SK-N-SH (cell line): ENCODE data around the gene NCAPH2. TPM values are rescaled to one million over a fixed set of nuclear protein-coding genes. Genes with fewer than 3 reads are reported as not detected.

ENCODE experiments used
- CTCF ChIA-PET: fragments of 300-600, 350-600 bp; formaldehyde crosslinking; extraction: SDS; loops from one replicate; lab custom pipeline; 2021; lab: Yijun Ruan, JAX
- POLR2A ChIA-PET: fragments of 350-600 bp; sonication (Branson Sonifier 250); formaldehyde crosslinking; extraction: SDS; loops from one replicate; lab custom pipeline; 2020; ENCODE audit warnings: antibody characterized with exemption, inconsistent platforms; lab: Yijun Ruan, JAX
- DNase-seq: peaks from one replicate; pipeline ENCODE4 v3.0.0; 2012
- H2AFZ ChIP-seq: fragments of 200-600 bp; sonication (generic); 2 replicates; pipeline ENCODE4 v1.8.1; 2016; ENCODE audit warnings: antibody characterized with exemption, mild to moderate bottlenecking, low read depth
- H3F3A ChIP-seq: fragments of 200-600 bp; sonication (generic); replicated peaks from 2 replicates; pipeline ENCODE3; 2016; ENCODE audit warnings: antibody characterized with exemption, mild to moderate bottlenecking; ENCODE audit not compliant: insufficient read depth
- H3K27ac ChIP-seq, 2 experiments: fragments of 200-500 bp in 1 of 2; fragments of 200-600 bp in 1 of 2; sonication (Bioruptor generic) in 1 of 2; sonication (generic), shearing (Covaris generic) in 1 of 2; 2 replicates each; pipeline versions ENCODE4 v1.5.1 to v1.6.1; 2014 to 2016; ENCODE audit warnings: low read depth in 2 of 2, inconsistent platforms in 1 of 2, low read length in 1 of 2, mild to moderate bottlenecking in 1 of 2, mixed read lengths in 1 of 2
- H3K27me3 ChIP-seq: fragments of 200-600 bp; sonication (generic), shearing (Covaris generic); 2 replicates; pipeline ENCODE4 v1.6.1; 2016; ENCODE audit warnings: mixed run types; ENCODE audit not compliant: insufficient read depth
- H3K36me3 ChIP-seq, 2 experiments: fragments of 200-500 bp in 1 of 2; fragments of 200-600 bp in 1 of 2; sonication (Bioruptor generic) in 1 of 2; sonication (generic) in 1 of 2; replicated peaks in 1 of 2; 2 replicates each; pipeline versions ENCODE3 to v1.5.1; 2014 to 2016; ENCODE audit warnings: low read length in 1 of 2, mild to moderate bottlenecking in 1 of 2; ENCODE audit not compliant: insufficient read depth in 2 of 2, control insufficient read depth in 1 of 2
- H3K4me1 ChIP-seq, 2 experiments: fragments of 200-500 bp in 1 of 2; fragments of 200-600 bp in 1 of 2; sonication (Bioruptor generic) in 1 of 2; sonication (generic), shearing (Covaris generic) in 1 of 2; 2 replicates each; pipeline versions ENCODE4 v1.5.1 to v1.6.1; 2014 to 2016; ENCODE audit warnings: low read depth in 1 of 2, low read length in 1 of 2, mixed run types in 1 of 2; ENCODE audit not compliant: insufficient read depth in 2 of 2, control insufficient read depth in 1 of 2
- H3K4me2 ChIP-seq: fragments of 200-600 bp; sonication (generic), shearing (Covaris generic); 2 replicates; pipeline ENCODE4 v1.6.1; 2017; ENCODE audit warnings: mixed run types
- H3K4me3 ChIP-seq, 2 experiments: fragments of 200-500 bp in 1 of 2; fragments of 200-600 bp in 1 of 2; sonication (Bioruptor generic) in 1 of 2; sonication (generic), shearing (Covaris generic) in 1 of 2; 2 replicates each; pipeline versions ENCODE4 v1.5.1 to v1.8.1; 2014 to 2016; ENCODE audit warnings: low read depth in 2 of 2, inconsistent platforms in 1 of 2, low read length in 1 of 2, mild to moderate bottlenecking in 1 of 2, mixed read lengths in 1 of 2, moderate library complexity in 1 of 2
- H3K79me2 ChIP-seq: fragments of 200-600 bp; sonication (generic); 2 replicates; pipeline ENCODE4 v1.8.1; 2017; ENCODE audit warnings: mild to moderate bottlenecking; ENCODE audit not compliant: insufficient read depth
- H3K9ac ChIP-seq: fragments of 200-600 bp; sonication (generic); 2 replicates; pipeline ENCODE4 v1.6.1; 2017; ENCODE audit warnings: mixed run types
- H3K9me2 ChIP-seq: fragments of 200-600 bp; sonication (generic); 2 replicates; pipeline ENCODE4 v1.6.1; 2017; ENCODE audit warnings: mixed run types
- H3K9me3 ChIP-seq: fragments of 200-600 bp; sonication (generic); 2 replicates; pipeline ENCODE4 v1.6.1; 2017; ENCODE audit warnings: mixed run types, mild to moderate bottlenecking, moderate library complexity
- H4K20me1 ChIP-seq: fragments of 200-600 bp; sonication (generic); 2 replicates; pipeline ENCODE4 v1.6.1; 2017; ENCODE audit warnings: mild to moderate bottlenecking, mixed run types; ENCODE audit not compliant: insufficient read depth
- CHD2 ChIP-seq: fragments of 150-350 bp; IDR thresholded peaks from 2 replicates; pipeline ENCODE4 v1.6.1; 2018; ENCODE audit warnings: low read length; ENCODE audit not compliant: partially characterized antibody
- ELF1 ChIP-seq: IDR thresholded peaks from 2 replicates; pipeline ENCODE4 v1.4.0; 2012
- EP300 ChIP-seq, 2 experiments: IDR thresholded peaks; 2 replicates each; pipeline versions ENCODE4 v1.4.0 to v1.6.1; 2012; ENCODE audit warnings: borderline replicate concordance in 1 of 2, low read depth in 1 of 2, low read length in 1 of 2
- EZH2phosphoT487 ChIP-seq: fragments of 200-600 bp; sonication (generic); IDR thresholded peaks from 2 replicates; pipeline ENCODE4 v1.6.1; 2017; ENCODE audit warnings: low read depth, mixed run types, mild to moderate bottlenecking, antibody characterized with exemption, moderate library complexity, borderline replicate concordance
- FOSL2 ChIP-seq: IDR thresholded peaks from 2 replicates; pipeline ENCODE4 v1.4.0; 2012; ENCODE audit warnings: low read depth, mild to moderate bottlenecking, moderate library complexity, borderline replicate concordance
- FOXJ3 ChIP-seq: sonication (generic); formaldehyde crosslinking; IDR thresholded peaks from 2 replicates; pipeline ENCODE4 v1.5.1; 2020; ENCODE audit warnings: mild to moderate bottlenecking, missing genetic modification reagents
- FOXM1 ChIP-seq: IDR thresholded peaks from 2 replicates; pipeline ENCODE4 v1.4.0; 2012; ENCODE audit warnings: low read depth, mild to moderate bottlenecking
- GATA2 ChIP-seq: sonication (generic); formaldehyde crosslinking; IDR thresholded peaks from 2 replicates; pipeline ENCODE4 v1.5.0; 2020; ENCODE audit warnings: mild to moderate bottlenecking, missing genetic modification reagents
- JUND ChIP-seq: IDR thresholded peaks from 2 replicates; pipeline ENCODE4 v1.4.0; 2012
- MEF2A ChIP-seq: IDR thresholded peaks from 2 replicates; pipeline ENCODE4 v1.4.0; 2012; ENCODE audit warnings: low read depth, borderline replicate concordance
- MXI1 ChIP-seq: IDR thresholded peaks from 2 replicates; pipeline ENCODE4 v1.6.1; 2012; ENCODE audit warnings: mild to moderate bottlenecking, low read depth, low read length, improper control_type of control experiment
- NFIC ChIP-seq: IDR thresholded peaks from 2 replicates; pipeline ENCODE4 v1.4.0; 2012; ENCODE audit warnings: borderline replicate concordance
- POLR2AphosphoS5 ChIP-seq: IDR thresholded peaks from 2 replicates; pipeline ENCODE4 v1.6.1; 2012; ENCODE audit warnings: low read depth, low read length
- RAD21 ChIP-seq: IDR thresholded peaks from 2 replicates; pipeline ENCODE4 v1.6.1; 2012; ENCODE audit warnings: mild to moderate bottlenecking, low read length
- RFX5 ChIP-seq: IDR thresholded peaks from 2 replicates; pipeline ENCODE4 v1.6.1; 2012; ENCODE audit warnings: mild to moderate bottlenecking, improper control_type of control experiment, low read length
- SMC3 ChIP-seq: IDR thresholded peaks from 2 replicates; pipeline ENCODE4 v1.6.1; 2012; ENCODE audit warnings: low read depth, low read length, improper control_type of control experiment
- TCF12 ChIP-seq: IDR thresholded peaks from 2 replicates; pipeline ENCODE4 v1.4.0; 2012
- YY1 ChIP-seq: IDR thresholded peaks from 2 replicates; pipeline ENCODE4 v1.4.0; 2012; ENCODE audit warnings: low read depth, mild to moderate bottlenecking
- WGBS: methylation state at CpG from one replicate; pipeline ENCODE4 v1.1.6; 2017; ENCODE audit warnings: low lambda C conversion rate; 5-methylcytosine and 5-hydroxymethylcytosine counted together
- polyA plus RNA-seq, 3 experiments: library from polyadenylated mRNA; depleted of rRNA; stranded (reverse); fragments of >200 nt; gene quantifications; 2 replicates each; pipeline ENCODE4 v1.2.3, GENCODE V29; 2012
- TF ChIP-seq, protein P1 (sequence below): IDR thresholded peaks from 2 replicates; pipeline ENCODE4 v1.4.0; 2012; ENCODE audit warnings: low read depth, borderline replicate concordance
- TF ChIP-seq, protein P2 (sequence below): IDR thresholded peaks from 2 replicates; pipeline ENCODE4 v1.4.0; 2012; ENCODE audit warnings: low read depth, borderline replicate concordance
- TF ChIP-seq, protein P3 (sequence below): IDR thresholded peaks from 2 replicates; pipeline ENCODE4 v1.6.1; 2012; ENCODE audit warnings: mild to moderate bottlenecking, low read depth, low read length, moderate library complexity
- TF ChIP-seq, protein P4 (sequence below): IDR thresholded peaks from 2 replicates; pipeline ENCODE4; 2012
- TF ChIP-seq, protein P5 (sequence below): fragments of 150-350 bp; IDR thresholded peaks from 2 replicates; pipeline ENCODE4 v1.6.1; 2016; ENCODE audit warnings: mild to moderate bottlenecking, low read depth, low read length

NCAPH2 gene
- 21.1 and 22.4 TPM in 2 replicates for polyA plus RNA-seq (2012; rRNA removed)
- 8.0 and 12.9 TPM in 2 replicates for polyA plus RNA-seq (2012; cell fraction: cytosol; rRNA removed)
- polyA plus RNA-seq (2012; cell fraction: nucleus; rRNA removed), result 54.6 and 65.2 TPM in 2 replicates

DNA sequence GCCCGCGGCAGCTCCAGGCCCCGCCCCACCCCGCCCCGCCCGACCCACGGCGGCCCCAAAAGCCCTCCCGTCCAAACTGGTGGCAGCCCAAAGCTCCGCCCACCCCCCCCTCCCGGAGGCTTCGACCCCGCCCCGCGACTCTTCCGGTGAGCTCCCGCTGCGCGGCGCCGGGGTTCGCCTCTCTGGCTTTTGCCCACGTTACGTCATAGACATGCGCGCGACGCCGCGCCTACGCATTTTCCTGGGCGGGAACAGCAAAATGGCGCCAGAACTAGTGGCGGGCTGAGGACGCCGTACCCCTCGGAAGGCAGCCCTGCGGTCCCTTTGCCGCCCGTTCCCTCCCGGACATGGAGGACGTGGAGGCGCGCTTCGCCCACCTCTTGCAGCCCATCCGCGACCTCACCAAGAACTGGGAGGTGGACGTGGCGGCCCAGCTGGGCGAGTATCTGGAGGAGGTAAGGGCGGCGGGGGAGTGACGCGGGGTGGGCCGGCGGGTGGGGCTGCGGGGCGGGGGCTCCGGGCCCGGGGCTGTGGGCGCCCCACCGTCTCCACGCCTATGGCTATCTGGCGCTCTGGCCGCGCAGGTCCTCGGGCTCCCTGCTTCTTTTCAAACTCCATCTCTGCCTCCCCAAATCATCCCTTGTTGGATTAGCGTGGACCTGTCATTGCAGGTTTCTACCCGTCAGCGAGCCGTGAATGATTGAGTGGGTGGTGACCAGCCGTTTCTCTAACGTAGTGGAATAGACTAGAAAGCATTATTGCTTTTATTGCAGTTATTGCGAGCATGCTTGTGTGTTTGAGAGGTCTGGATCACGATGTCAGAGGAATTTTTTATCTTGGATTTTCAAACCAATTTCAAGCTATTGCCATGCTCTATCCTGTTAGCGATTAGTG is at the start of gene NCAPH2:
NCAPH2 (plus strand) TSS at position 234 of the 894 bp plus-strand sequence; CDS start at position 348, 114 bp downstream.
- Histone ChIP-seq H3K9me3 (no peaks in the 10 kb centered on the region), H3K27ac (peak within 1 kb of the TSS; percentile 75 to 83), H2AFZ (peak within 1 kb of the TSS; percentile 79), H3K79me2 (peaks cover 74% of the 10 kb centered on the region), H3K36me3 (peaks cover 0 to 8% of the 10 kb centered on the region in 2 experiments), H4K20me1 (0 out of 2 replicates have a peak, but pooled peaks cover 4% of the 10 kb centered on the region), H3F3A (peaks cover 6% of the 10 kb centered on the region), H3K4me3 (peak within 1 kb of the TSS; percentile 81 to 85), H3K9me2 (no peaks in the 10 kb centered on the region), H3K9ac (peak within 1 kb of the TSS; percentile 96), H3K4me1 (peaks cover 7 to 14% of the 10 kb centered on the region in 2 experiments; a peak in 3 of 4 replicates), H3K4me2 (peak within 1 kb of the TSS; percentile 96), H3K27me3 (no peaks in the 10 kb centered on the region)
- ChIA-PET CTCF (interaction anchor here (0.8 to 3.1 kb wide), 5 partner anchors 11 to 55 kb away, joined by 3 to 20 read pairs (median 12); partner anchors contain the start of genes SCO2 and SYCE3), POLR2A (interaction anchor here (0.5 to 2.0 kb wide), 5 partner anchors 11 to 265 kb away, joined by 3 to 11 read pairs (median 4); partner anchors contain the start of gene SCO2)
- WGBS, result under 1% methylated on average over 17 of the region's 76 CpGs
- DNase-seq, result peak; percentile 100
- TF ChIP-seq ELF1 (peak; percentile 66), RAD21 (no peak), EZH2phosphoT487 (no peak), RFX5 (no peak), MEF2A (no peak), EP300 (IDR thresholded peaks at IDR 0.05; ENCODE audit: borderline replicate concordance in 1 of 2, low read depth in 1 of 2, low read length in 1 of 2) (peak in 1 of 2 experiments; percentile 36; a peak in 1 of 4 replicates), TCF12 (peak; percentile 12; the same call in 1 of the 2 replicates), FOSL2 (peak; percentile 26; the same call in 1 of the 2 replicates), YY1 (peak; percentile 95), SMC3 (no peak), CHD2 (peak; percentile 79), POLR2AphosphoS5 (peak; percentile 74; the same call in 1 of the 2 replicates), FOXJ3 (no peak), GATA2 (no peak), FOXM1 (no peak), JUND (no peak), NFIC (no peak), MXI1 (peak; percentile 73)
- TF ChIP-seq, protein P1, sequence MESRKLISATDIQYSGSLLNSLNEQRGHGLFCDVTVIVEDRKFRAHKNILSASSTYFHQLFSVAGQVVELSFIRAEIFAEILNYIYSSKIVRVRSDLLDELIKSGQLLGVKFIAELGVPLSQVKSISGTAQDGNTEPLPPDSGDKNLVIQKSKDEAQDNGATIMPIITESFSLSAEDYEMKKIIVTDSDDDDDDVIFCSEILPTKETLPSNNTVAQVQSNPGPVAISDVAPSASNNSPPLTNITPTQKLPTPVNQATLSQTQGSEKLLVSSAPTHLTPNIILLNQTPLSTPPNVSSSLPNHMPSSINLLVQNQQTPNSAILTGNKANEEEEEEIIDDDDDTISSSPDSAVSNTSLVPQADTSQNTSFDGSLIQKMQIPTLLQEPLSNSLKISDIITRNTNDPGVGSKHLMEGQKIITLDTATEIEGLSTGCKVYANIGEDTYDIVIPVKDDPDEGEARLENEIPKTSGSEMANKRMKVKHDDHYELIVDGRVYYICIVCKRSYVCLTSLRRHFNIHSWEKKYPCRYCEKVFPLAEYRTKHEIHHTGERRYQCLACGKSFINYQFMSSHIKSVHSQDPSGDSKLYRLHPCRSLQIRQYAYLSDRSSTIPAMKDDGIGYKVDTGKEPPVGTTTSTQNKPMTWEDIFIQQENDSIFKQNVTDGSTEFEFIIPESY, result 0 out of 2 replicates have a peak, but pooled peaks have one; percentile 64
- TF ChIP-seq, protein P2, sequence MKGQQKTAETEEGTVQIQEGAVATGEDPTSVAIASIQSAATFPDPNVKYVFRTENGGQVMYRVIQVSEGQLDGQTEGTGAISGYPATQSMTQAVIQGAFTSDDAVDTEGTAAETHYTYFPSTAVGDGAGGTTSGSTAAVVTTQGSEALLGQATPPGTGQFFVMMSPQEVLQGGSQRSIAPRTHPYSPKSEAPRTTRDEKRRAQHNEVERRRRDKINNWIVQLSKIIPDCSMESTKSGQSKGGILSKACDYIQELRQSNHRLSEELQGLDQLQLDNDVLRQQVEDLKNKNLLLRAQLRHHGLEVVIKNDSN, result no peak
- TF ChIP-seq, protein P3, sequence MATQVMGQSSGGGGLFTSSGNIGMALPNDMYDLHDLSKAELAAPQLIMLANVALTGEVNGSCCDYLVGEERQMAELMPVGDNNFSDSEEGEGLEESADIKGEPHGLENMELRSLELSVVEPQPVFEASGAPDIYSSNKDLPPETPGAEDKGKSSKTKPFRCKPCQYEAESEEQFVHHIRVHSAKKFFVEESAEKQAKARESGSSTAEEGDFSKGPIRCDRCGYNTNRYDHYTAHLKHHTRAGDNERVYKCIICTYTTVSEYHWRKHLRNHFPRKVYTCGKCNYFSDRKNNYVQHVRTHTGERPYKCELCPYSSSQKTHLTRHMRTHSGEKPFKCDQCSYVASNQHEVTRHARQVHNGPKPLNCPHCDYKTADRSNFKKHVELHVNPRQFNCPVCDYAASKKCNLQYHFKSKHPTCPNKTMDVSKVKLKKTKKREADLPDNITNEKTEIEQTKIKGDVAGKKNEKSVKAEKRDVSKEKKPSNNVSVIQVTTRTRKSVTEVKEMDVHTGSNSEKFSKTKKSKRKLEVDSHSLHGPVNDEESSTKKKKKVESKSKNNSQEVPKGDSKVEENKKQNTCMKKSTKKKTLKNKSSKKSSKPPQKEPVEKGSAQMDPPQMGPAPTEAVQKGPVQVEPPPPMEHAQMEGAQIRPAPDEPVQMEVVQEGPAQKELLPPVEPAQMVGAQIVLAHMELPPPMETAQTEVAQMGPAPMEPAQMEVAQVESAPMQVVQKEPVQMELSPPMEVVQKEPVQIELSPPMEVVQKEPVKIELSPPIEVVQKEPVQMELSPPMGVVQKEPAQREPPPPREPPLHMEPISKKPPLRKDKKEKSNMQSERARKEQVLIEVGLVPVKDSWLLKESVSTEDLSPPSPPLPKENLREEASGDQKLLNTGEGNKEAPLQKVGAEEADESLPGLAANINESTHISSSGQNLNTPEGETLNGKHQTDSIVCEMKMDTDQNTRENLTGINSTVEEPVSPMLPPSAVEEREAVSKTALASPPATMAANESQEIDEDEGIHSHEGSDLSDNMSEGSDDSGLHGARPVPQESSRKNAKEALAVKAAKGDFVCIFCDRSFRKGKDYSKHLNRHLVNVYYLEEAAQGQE, result 0 out of 2 replicates have a peak, but pooled peaks have one; percentile 56
- TF ChIP-seq, protein P4, sequence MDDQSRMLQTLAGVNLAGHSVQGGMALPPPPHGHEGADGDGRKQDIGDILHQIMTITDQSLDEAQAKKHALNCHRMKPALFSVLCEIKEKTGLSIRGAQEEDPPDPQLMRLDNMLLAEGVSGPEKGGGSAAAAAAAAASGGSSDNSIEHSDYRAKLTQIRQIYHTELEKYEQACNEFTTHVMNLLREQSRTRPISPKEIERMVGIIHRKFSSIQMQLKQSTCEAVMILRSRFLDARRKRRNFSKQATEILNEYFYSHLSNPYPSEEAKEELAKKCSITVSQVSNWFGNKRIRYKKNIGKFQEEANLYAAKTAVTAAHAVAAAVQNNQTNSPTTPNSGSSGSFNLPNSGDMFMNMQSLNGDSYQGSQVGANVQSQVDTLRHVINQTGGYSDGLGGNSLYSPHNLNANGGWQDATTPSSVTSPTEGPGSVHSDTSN, result peak; percentile 23; the same call in 1 of the 2 replicates
- TF ChIP-seq, protein P5, sequence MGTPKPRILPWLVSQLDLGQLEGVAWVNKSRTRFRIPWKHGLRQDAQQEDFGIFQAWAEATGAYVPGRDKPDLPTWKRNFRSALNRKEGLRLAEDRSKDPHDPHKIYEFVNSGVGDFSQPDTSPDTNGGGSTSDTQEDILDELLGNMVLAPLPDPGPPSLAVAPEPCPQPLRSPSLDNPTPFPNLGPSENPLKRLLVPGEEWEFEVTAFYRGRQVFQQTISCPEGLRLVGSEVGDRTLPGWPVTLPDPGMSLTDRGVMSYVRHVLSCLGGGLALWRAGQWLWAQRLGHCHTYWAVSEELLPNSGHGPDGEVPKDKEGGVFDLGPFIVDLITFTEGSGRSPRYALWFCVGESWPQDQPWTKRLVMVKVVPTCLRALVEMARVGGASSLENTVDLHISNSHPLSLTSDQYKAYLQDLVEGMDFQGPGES, result no peak
